ENCODE data around the gene NUDT14. TPM values are rescaled to one million over a fixed set of nuclear protein-coding genes. Genes with fewer than 3 reads are reported as not detected.

NUDT14 gene
- total and polyA plus RNA-seq, 2 of the 4 experiments (the other 2 are of a cell fraction): 5.6 to 9.3 TPM

GRCh38 chr14:105182296-105183020, 1.3 kb upstream of the NUDT14 start:
- no peak overlapping the region for H2AK5ac ChIP-seq (ENCODE audit: low read depth, low read length)
- no peak overlapping the region for H2BK20ac ChIP-seq (ENCODE audit: low read depth, low read length)
- H2BK15ac ChIP-seq (ENCODE audit: low read depth, low read length): no peak overlapping the region
- 0 out of 2 replicates have a peak, but pooled peaks cover 4% of the 10 kb centered on the region for H4K20me1 ChIP-seq (ENCODE audit: insufficient read depth, low read length)
- dilution Hi-C loops (cut with HindIII; ENCODE audit: low sequenced_read_pairs, unreplicated experiment) (no loop called here), in situ Hi-C loops (cut with MboI; ENCODE audit: low sequenced_read_pairs) (no loop called here), intact Hi-C loops (cut with micrococcal nuclease) (loop anchor here (5.0 kb wide), 1 partner anchor 90 kb away; no protein-coding TSS in a partner anchor)
- H2AFZ ChIP-seq (replicated peaks; ENCODE audit: low read length, poor library complexity): peak overlapping the region; percentile 43
- H2BK120ac ChIP-seq (ENCODE audit: low read depth, low read length): no peak overlapping the region
- H3K79me1 ChIP-seq (ENCODE audit: low read depth in 1 of 2, low read length in 2 of 2): no peaks in the 10 kb centered on the region
- no peak overlapping the region for H3K4ac ChIP-seq (ENCODE audit: low read depth, low read length)
- H2BK5ac ChIP-seq (ENCODE audit: low read depth, low read length, poor library complexity, severe bottlenecking): no peak overlapping the region
- ATAC-seq (ENCODE audit: low read depth) (no peak), DNase-seq (no peak)
- H3K9ac ChIP-seq (ENCODE audit: low read depth, low read length): no peak overlapping the region
- no peak for TF ChIP-seq RCOR1 (IDR thresholded peaks at IDR 0.05; ENCODE audit: insufficient replicate concordance, low read length)
- TF ChIP-seq POLR2A (IDR thresholded peaks at IDR 0.05; ENCODE audit: low read depth, low read length): no peak
- no peak for TF ChIP-seq RFX5 (IDR thresholded peaks at IDR 0.05; ENCODE audit: low read depth, low read length)
- TF ChIP-seq MAFK (IDR thresholded peaks at IDR 0.05; ENCODE audit: low read depth, low read length): no peak
- TF ChIP-seq CHD1 (IDR thresholded peaks at IDR 0.05; ENCODE audit: low read depth, low read length): no peak
- TF ChIP-seq FOS (IDR thresholded peaks at IDR 0.05; ENCODE audit: low read depth, low read length): no peak
- TF ChIP-seq MAZ (IDR thresholded peaks at IDR 0.05; ENCODE audit: borderline replicate concordance, low read depth, low read length): no peak
- TF ChIP-seq, protein P1, sequence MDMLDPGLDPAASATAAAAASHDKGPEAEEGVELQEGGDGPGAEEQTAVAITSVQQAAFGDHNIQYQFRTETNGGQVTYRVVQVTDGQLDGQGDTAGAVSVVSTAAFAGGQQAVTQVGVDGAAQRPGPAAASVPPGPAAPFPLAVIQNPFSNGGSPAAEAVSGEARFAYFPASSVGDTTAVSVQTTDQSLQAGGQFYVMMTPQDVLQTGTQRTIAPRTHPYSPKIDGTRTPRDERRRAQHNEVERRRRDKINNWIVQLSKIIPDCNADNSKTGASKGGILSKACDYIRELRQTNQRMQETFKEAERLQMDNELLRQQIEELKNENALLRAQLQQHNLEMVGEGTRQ (IDR thresholded peaks at IDR 0.05; ENCODE audit: low read depth, low read length): no peak
- no peak for TF ChIP-seq BHLHE40 (IDR thresholded peaks at IDR 0.05; ENCODE audit: low read depth, low read length)
- no peak for TF ChIP-seq CEBPB (IDR thresholded peaks at IDR 0.05; ENCODE audit: low read depth, low read length)
- TF ChIP-seq SMC3 (IDR thresholded peaks at IDR 0.05; ENCODE audit: low read depth, low read length): no peak
- TF ChIP-seq RAD21 (IDR thresholded peaks at IDR 0.05; ENCODE audit: low read length): no peak
- TF ChIP-seq, protein P2, sequence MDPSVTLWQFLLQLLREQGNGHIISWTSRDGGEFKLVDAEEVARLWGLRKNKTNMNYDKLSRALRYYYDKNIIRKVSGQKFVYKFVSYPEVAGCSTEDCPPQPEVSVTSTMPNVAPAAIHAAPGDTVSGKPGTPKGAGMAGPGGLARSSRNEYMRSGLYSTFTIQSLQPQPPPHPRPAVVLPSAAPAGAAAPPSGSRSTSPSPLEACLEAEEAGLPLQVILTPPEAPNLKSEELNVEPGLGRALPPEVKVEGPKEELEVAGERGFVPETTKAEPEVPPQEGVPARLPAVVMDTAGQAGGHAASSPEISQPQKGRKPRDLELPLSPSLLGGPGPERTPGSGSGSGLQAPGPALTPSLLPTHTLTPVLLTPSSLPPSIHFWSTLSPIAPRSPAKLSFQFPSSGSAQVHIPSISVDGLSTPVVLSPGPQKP (IDR thresholded peaks at IDR 0.05; ENCODE audit: borderline replicate concordance, low read depth, low read length): no peak
- no peak for TF ChIP-seq NFE2L2 (IDR thresholded peaks at IDR 0.05; ENCODE audit: low read depth, low read length)
- TF ChIP-seq MXI1 (IDR thresholded peaks at IDR 0.05; ENCODE audit: borderline replicate concordance, low read depth, low read length): no peak
- H3K14ac ChIP-seq (replicated peaks; ENCODE audit: low read depth, low read length): no peak overlapping the region
- WGBS, 2 experiments (ENCODE audit: extremely low coverage in 2 of 2, insufficient read length in 1 of 2): 67% methylated on average over 3 of the region's 25 CpGs; no CpG with 5 or more reads in 1 of the 2 experiments
- no peaks in the 10 kb centered on the region for H3K36me3 ChIP-seq (ENCODE audit: control insufficient read depth, insufficient read depth, low read length)
- H3K9me1 ChIP-seq (ENCODE audit: insufficient read depth, low read length): no peaks in the 10 kb centered on the region
- ChIA-PET CTCF (no interaction called here), POLR2A (ENCODE audit: unreplicated experiment) (no interaction called here)
- H3K27me3 ChIP-seq (ENCODE audit: control insufficient read depth, insufficient read depth, low read length): peaks cover 17% of the 10 kb centered on the region; the same call in 1 of the 2 replicates
- no peak overlapping the region for H3K56ac ChIP-seq (ENCODE audit: extremely low read depth, insufficient read depth, low read length)
- H2AK9ac ChIP-seq (replicated peaks; ENCODE audit: low read depth, low read length, poor library complexity): peak overlapping the region; percentile 78
- H4K91ac ChIP-seq (ENCODE audit: insufficient read depth, low read depth, low read length): no peak overlapping the region
- no peaks in the 10 kb centered on the region for H3K9me3 ChIP-seq (ENCODE audit: control insufficient read depth, insufficient read depth, low read length)
- no peak overlapping the region for H3K23ac ChIP-seq (ENCODE audit: low read depth, low read length)
- H3K4me3 ChIP-seq (ENCODE audit: insufficient read depth, low read depth, low read length): no peak overlapping the region
- H3K27ac ChIP-seq (ENCODE audit: insufficient read depth, low read length): no peak overlapping the region
- H3K18ac ChIP-seq (ENCODE audit: low read depth, low read length): no peak overlapping the region
- no peak overlapping the region for H3K4me2 ChIP-seq (ENCODE audit: low read depth, low read length)
- H4K5ac ChIP-seq (ENCODE audit: low read depth, low read length): no peak overlapping the region
- H3K4me1 ChIP-seq (ENCODE audit: control insufficient read depth, insufficient read depth, low read length): peaks cover 2% of the 10 kb centered on the region; the same call in 1 of the 2 replicates
- BruUV-seq (replicated peaks): no TSS peak
- H4K8ac ChIP-seq (ENCODE audit: low read depth in 2 of 2, low read length in 2 of 2): no peak overlapping the region
